Measurements from ENCODE around the gene PRLR. TPM values are rescaled to one million over a fixed set of nuclear protein-coding genes. Genes with fewer than 3 reads are reported as not detected.

Gene PRLR
- total and polyA plus RNA-seq, 4 donors, result 1.4 to 13.7 (median 3.9) TPM

DNA sequence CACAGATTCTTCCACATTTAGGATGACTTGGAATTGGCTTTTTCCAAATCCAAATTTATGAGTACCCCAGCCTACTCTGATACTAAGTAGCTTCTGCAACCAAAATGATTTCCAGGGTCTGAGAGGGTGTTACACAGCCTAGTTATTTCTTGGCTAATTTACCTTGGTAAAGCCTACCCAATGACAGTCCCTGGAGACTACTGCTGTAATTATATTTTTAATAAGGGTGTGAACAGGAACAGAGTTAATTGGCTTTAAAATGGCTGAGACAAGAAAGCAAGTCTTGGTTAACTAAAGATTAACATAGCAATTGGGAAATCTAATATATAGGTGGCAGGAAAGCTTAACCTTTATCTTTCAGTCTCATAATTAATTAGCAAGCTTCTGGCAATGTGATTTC lies 9.3 kb downstream of the PRLR start:
- Histone ChIP-seq H3K36me3 (ENCODE audit: control insufficient read depth, insufficient read depth, low read length) (no peaks in the 10 kb centered on the region), H3K27me3 (ENCODE audit: control insufficient read depth, insufficient read depth, low read length) (no peaks in the 10 kb centered on the region)

DNA sequence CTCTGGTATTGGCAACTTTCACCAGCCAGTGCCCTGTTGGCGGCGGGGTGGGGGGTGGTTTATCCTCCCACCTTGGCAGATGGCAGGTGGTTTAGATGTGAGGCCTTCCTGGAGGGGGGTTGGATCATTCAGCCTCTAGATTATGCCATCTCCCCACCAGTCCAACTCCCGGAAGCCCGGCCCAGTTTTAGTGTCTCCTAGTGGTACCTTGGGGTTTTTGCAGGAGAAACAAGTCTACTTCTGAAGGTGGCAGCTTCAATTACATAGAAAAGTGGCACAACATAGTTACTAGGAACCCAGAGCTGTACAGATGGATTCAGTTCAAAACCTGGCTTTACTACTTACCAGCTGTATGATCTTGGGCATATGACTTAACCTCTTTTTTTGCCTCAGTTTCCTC lies 11.3 kb downstream of the PRLR start:
- no CpG with 5 or more reads among the region's 4 CpGs for WGBS (ENCODE audit: insufficient coverage)
- Histone ChIP-seq H3K36me3 (ENCODE audit: control insufficient read depth, insufficient read depth, low read length) (no peaks in the 10 kb centered on the region), H3K4me1 (ENCODE audit: control insufficient read depth, insufficient read depth, low read length) (peaks cover 4% of the 10 kb centered on the region), H3K9me3 (ENCODE audit: control insufficient read depth, insufficient read depth, low read length) (no peaks in the 10 kb centered on the region), H3K4me3 (ENCODE audit: low read depth, low read length) (no peak overlapping the region), H3K27ac (ENCODE audit: low read depth, low read length) (no peak overlapping the region), H3K27me3 (ENCODE audit: control insufficient read depth, insufficient read depth, low read length) (no peaks in the 10 kb centered on the region)
- DNase-seq (ENCODE audit: low read depth in 4 of 6, low spot score in 6 of 6), result no peak

More for the DNA sequence above, 9.3 kb downstream of the PRLR start:
- Histone ChIP-seq H3K4me3 (ENCODE audit: low read depth, low read length) (no peak overlapping the region), H3K9me3 (ENCODE audit: control insufficient read depth, insufficient read depth, low read length) (no peaks in the 10 kb centered on the region), H3K4me1 (ENCODE audit: control insufficient read depth, insufficient read depth, low read length) (peaks cover 4% of the 10 kb centered on the region), H3K27ac (ENCODE audit: low read depth, low read length) (no peak overlapping the region)
- DNase-seq (ENCODE audit: low read depth in 4 of 6, low spot score in 6 of 6), result peak in 1 of 6 donors; percentile 74

DNA sequence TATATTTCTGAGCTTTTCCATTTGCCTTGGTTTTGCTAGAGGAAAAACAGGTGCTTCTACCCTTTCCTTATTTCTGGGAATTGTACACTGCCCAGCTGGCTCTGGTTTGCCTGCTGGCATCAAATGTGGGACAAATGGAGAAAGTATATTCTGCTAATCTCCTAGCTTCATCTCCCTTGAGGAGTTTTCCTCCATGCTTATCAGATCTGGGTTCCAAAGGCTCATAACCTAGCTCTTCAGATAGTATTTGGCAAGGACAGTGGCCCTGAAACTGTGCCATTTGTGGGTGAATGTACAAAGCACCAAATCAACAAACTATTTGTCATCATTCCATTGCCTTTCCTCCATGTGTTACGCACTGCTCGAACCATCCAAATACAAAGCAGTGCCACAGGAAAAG lies 16.2 kb downstream of the PRLR start:
- WGBS (ENCODE audit: insufficient coverage), result no CpG with 5 or more reads among the region's 2 CpGs
- no peaks in the 10 kb centered on the region for H3K36me3 ChIP-seq (ENCODE audit: control insufficient read depth, insufficient read depth, low read length)
- no peaks in the 10 kb centered on the region for H3K4me1 ChIP-seq (ENCODE audit: control insufficient read depth, insufficient read depth, low read length)
- no peaks in the 10 kb centered on the region for H3K27me3 ChIP-seq (ENCODE audit: control insufficient read depth, insufficient read depth, low read length)
- H3K9me3 ChIP-seq (ENCODE audit: control insufficient read depth, insufficient read depth, low read length), result no peaks in the 10 kb centered on the region
- H3K4me3 ChIP-seq (ENCODE audit: low read depth, low read length), result no peak overlapping the region
- no peak for DNase-seq (ENCODE audit: low read depth in 4 of 6, low spot score in 6 of 6)
- H3K27ac ChIP-seq (ENCODE audit: low read depth, low read length), result no peak overlapping the region

DNA sequence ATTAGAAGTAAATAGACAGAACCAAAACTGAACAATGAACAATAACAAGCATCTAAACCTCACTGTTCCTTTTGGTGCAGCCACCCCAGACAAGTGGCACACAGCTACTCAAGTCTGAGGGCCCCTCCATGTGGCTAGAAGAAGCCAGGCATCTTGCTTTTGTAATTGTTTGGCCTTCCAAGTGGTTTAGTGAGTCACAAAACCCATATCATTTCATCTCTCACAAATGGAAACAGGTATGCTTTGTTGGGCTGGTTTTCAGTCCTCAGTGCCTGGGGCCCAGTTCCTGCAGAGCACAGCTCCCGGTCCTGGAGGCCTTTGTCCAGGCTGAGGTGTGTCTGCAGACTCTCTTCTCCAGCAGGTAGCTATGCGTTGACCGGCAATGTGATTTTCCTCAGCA lies 16.7 kb downstream of the PRLR start:
- no peak for DNase-seq (ENCODE audit: low read depth in 4 of 6, low spot score in 6 of 6)
- 94% methylated on average over 1 of the region's 3 CpGs for WGBS (ENCODE audit: insufficient coverage)
- no peak overlapping the region for H3K4me3 ChIP-seq (ENCODE audit: low read depth, low read length)
- no peaks in the 10 kb centered on the region for H3K36me3 ChIP-seq (ENCODE audit: control insufficient read depth, insufficient read depth, low read length)
- H3K9me3 ChIP-seq (ENCODE audit: control insufficient read depth, insufficient read depth, low read length), result no peaks in the 10 kb centered on the region
- H3K27ac ChIP-seq (ENCODE audit: low read depth, low read length), result no peak overlapping the region
- H3K4me1 ChIP-seq (ENCODE audit: control insufficient read depth, insufficient read depth, low read length), result no peaks in the 10 kb centered on the region
- H3K27me3 ChIP-seq (ENCODE audit: control insufficient read depth, insufficient read depth, low read length), result no peaks in the 10 kb centered on the region

DNA sequence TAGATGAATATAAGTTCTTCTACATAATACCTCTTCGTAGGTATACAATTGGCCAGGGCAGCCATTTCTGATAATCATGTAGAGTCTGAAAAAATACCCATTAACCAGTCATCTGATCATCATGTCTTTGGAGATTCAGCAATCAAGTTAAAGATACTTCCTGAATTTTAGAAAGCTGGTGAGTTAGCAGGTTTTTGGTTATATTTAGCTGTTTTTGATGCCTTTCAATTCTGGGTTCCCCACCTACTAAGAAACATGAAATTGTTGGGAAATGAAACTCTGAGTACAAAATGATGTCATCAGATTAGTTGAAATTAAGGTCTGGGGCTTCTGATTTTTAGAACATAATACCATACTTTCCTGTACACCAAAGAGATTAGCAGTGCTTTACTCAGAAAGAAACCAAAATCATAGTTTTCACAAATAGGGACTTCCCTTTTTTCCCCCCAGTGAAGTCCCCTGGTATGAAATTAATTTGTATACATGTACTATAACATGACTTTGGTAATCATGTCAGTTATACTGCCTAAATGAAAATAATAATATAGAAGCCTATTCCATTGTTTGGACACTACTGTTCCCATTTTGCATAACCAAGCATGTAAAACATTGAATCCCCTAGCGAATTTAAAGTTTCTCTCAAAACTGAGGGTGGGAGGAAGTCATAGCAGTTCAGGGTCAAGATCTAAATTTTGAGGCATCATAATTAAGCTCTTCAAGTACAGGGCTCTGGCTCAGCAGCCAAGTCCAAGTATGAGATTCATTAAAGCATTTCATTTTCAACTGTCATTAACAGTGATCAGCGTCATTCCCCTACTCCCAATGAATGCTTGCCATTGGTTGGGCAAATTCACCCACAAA lies 17.9 kb downstream of the PRLR start:
- Histone ChIP-seq H3K4me3 (ENCODE audit: low read depth, low read length) (no peak overlapping the region), H3K27ac (ENCODE audit: low read depth, low read length) (no peak overlapping the region), H3K9me3 (ENCODE audit: control insufficient read depth, insufficient read depth, low read length) (no peaks in the 10 kb centered on the region), H3K36me3 (ENCODE audit: control insufficient read depth, insufficient read depth, low read length) (no peaks in the 10 kb centered on the region), H3K27me3 (ENCODE audit: control insufficient read depth, insufficient read depth, low read length) (no peaks in the 10 kb centered on the region), H3K4me1 (ENCODE audit: control insufficient read depth, insufficient read depth, low read length) (no peaks in the 10 kb centered on the region)
- no peak for DNase-seq (ENCODE audit: low read depth in 4 of 6, low spot score in 6 of 6)
- WGBS (ENCODE audit: insufficient coverage), result 64% methylated on average over 1 of the region's 3 CpGs

DNA sequence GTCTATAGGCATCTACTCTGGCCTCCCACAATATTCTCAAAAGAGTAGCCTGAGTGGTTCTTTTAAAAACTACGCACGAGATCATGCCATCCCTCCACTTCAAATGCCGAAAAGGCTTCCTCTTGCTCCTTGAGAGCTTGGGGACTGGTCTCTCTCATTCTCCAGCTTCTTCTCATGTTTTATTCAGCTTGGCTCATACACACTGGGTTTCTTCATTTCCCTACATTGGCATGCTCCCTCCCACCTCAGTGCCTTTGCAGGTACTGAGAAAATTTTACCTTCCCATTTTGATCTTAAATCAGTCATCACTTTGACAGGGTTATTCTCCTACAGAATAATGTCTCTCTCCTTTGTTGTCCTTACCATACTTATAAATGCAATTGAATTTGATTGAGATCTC lies 20.4 kb downstream of the PRLR start:
- no peaks in the 10 kb centered on the region for H3K4me1 ChIP-seq (ENCODE audit: control insufficient read depth, insufficient read depth, low read length)
- DNase-seq (ENCODE audit: low read depth in 4 of 6, low spot score in 6 of 6), result no peak
- no peaks in the 10 kb centered on the region for H3K9me3 ChIP-seq (ENCODE audit: control insufficient read depth, insufficient read depth, low read length)
- no peaks in the 10 kb centered on the region for H3K27me3 ChIP-seq (ENCODE audit: control insufficient read depth, insufficient read depth, low read length)
- no peaks in the 10 kb centered on the region for H3K36me3 ChIP-seq (ENCODE audit: control insufficient read depth, insufficient read depth, low read length)
- no peak overlapping the region for H3K27ac ChIP-seq (ENCODE audit: low read depth, low read length)
- H3K4me3 ChIP-seq (ENCODE audit: low read depth, low read length), result no peak overlapping the region
- WGBS (ENCODE audit: insufficient coverage), result 94% methylated on average over 3 of the region's 3 CpGs

DNA sequence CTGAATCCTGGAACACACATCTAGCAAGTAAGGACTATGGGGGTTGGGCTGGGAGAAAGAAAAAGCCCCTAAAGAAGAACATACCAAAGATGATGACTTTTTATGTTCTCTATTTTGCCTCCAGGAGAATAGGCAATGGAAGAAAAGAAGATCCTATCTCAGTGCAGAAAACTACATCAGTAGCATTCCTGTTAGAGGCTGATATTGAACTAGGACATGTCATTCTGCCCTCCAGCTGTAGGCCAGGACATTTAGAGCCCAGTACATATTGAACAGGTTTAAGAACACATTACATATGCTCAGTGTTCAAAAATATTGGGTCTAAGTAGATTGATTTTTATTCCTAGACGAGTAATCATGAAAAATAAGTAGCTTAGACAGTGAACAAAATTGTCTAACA lies 24.7 kb downstream of the PRLR start:
- Histone ChIP-seq H3K4me3 (ENCODE audit: low read depth, low read length) (no peak overlapping the region), H3K36me3 (ENCODE audit: control insufficient read depth, insufficient read depth, low read length) (no peaks in the 10 kb centered on the region), H3K4me1 (ENCODE audit: control insufficient read depth, insufficient read depth, low read length) (no peaks in the 10 kb centered on the region), H3K27ac (ENCODE audit: low read depth, low read length) (no peak overlapping the region), H3K27me3 (ENCODE audit: control insufficient read depth, insufficient read depth, low read length) (no peaks in the 10 kb centered on the region), H3K9me3 (ENCODE audit: control insufficient read depth, insufficient read depth, low read length) (no peaks in the 10 kb centered on the region)
- no CpG with 5 or more reads among the region's 1 CpG for WGBS (ENCODE audit: insufficient coverage)
- DNase-seq (ENCODE audit: low read depth in 4 of 6, low spot score in 6 of 6), result no peak

DNA sequence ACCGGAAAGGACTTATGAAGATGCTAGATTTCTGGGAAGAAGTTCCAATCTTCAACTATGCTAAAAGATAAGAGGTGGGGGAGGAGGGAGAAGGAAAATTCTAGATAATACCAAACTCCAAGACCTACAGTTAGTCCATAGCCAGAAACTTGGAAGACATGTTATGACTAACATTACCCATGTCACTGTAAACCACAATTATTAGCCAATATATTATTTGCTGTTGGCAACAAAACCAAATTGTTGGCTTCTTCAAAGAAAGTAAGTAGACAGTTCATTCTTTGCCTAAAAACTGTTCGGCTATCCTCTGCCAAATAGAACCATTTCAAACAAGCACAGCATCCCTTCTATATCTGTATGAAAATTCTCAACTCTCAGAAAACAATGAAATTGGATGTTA lies 25.1 kb downstream of the PRLR start:
- no CpG with 5 or more reads among the region's 2 CpGs for WGBS (ENCODE audit: insufficient coverage)
- H3K4me3 ChIP-seq (ENCODE audit: low read depth, low read length), result no peak overlapping the region

DNA sequence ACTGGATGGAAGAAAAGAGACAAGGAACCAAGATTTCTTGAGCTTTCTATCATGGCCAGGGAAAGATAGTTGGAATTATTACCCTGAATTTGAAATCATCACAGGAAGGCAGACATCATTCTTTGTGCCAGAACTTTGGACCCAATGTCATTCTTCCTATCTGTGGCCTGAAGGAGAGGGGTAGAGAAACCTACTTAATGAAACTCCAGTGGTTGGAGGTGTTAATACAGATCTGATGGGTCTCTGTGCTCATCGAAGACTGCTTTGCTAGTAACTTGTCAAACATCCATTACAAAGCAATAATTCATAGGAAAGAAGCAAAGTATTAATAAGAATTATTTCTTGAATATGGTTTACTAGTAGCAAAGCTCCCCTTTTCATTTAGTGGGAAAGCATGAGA lies 26.9 kb downstream of the PRLR start:
- DNase-seq (ENCODE audit: low read depth in 4 of 6, low spot score in 6 of 6), result no peak
- whole genome bisulfite sequencing (ENCODE audit: insufficient coverage), result no CpG with 5 or more reads among the region's 1 CpG
- Histone ChIP-seq H3K27me3 (ENCODE audit: control insufficient read depth, insufficient read depth, low read length) (no peaks in the 10 kb centered on the region), H3K4me1 (ENCODE audit: control insufficient read depth, insufficient read depth, low read length) (peaks cover 4% of the 10 kb centered on the region), H3K9me3 (ENCODE audit: control insufficient read depth, insufficient read depth, low read length) (no peaks in the 10 kb centered on the region), H3K4me3 (ENCODE audit: low read depth, low read length) (no peak overlapping the region), H3K36me3 (ENCODE audit: control insufficient read depth, insufficient read depth, low read length) (no peaks in the 10 kb centered on the region), H3K27ac (ENCODE audit: low read depth, low read length) (no peak overlapping the region)

More for the DNA sequence above, 25.1 kb downstream of the PRLR start:
- Histone ChIP-seq H3K27me3 (ENCODE audit: control insufficient read depth, insufficient read depth, low read length) (no peaks in the 10 kb centered on the region), H3K9me3 (ENCODE audit: control insufficient read depth, insufficient read depth, low read length) (no peaks in the 10 kb centered on the region), H3K36me3 (ENCODE audit: control insufficient read depth, insufficient read depth, low read length) (no peaks in the 10 kb centered on the region), H3K27ac (ENCODE audit: low read depth, low read length) (no peak overlapping the region), H3K4me1 (ENCODE audit: control insufficient read depth, insufficient read depth, low read length) (no peaks in the 10 kb centered on the region)
- no peak for DNase-seq (ENCODE audit: low read depth in 4 of 6, low spot score in 6 of 6)
